H1 (cell line): ENCODE measurements around the gene CADM1. TPM values are rescaled to one million over a fixed set of nuclear protein-coding genes. Genes with fewer than 3 reads are reported as not detected.

Experiments
- CTCF ChIA-PET: fragments of 300-600 bp; sonication (Branson Sonifier 250); formaldehyde crosslinking; loops from one replicate; lab custom pipeline; 2021; ENCODE audit not compliant: partially characterized antibody; lab: Charles Lee
- POLR2A ChIA-PET: fragments of 300-600 bp; sonication (Branson Sonifier 250); formaldehyde crosslinking; loops from one replicate; lab custom pipeline; 2021; ENCODE audit warnings: inconsistent platforms; ENCODE audit not compliant: partially characterized antibody; lab: Charles Lee
- DNase-seq, 2 experiments: peaks; one replicate each; pipeline versions ENCODE4 v3.0.0 to v3.0.0-alpha.2; 2010 to 2022; ENCODE audit warnings: low spot score in 2 of 2, low read depth in 1 of 2, mixed read lengths in 1 of 2
- FAIRE-seq: peaks from 2 replicates; lab custom pipeline; 2011; peaks lifted over from hg19 to GRCh38; lab: Jason Lieb, UNC
- H2AFZ ChIP-seq: 2 replicates; pipeline ENCODE4 v1.8.1; 2012; ENCODE audit warnings: low read length, inconsistent platforms
- H2AK5ac ChIP-seq: 2 replicates; pipeline ENCODE4 v1.6.1; 2013; ENCODE audit warnings: low read depth, low read length
- H2BK120ac ChIP-seq: replicated peaks from 2 replicates; pipeline ENCODE3; 2013; ENCODE audit warnings: low read depth, low read length, inconsistent platforms
- H2BK12ac ChIP-seq: 2 replicates; pipeline ENCODE4 v1.6.1; 2013; ENCODE audit warnings: low read depth, low read length
- H2BK15ac ChIP-seq: 2 replicates; pipeline ENCODE4 v1.6.1; 2013; ENCODE audit warnings: low read length
- H2BK20ac ChIP-seq: 2 replicates; pipeline ENCODE4 v1.6.1; 2013; ENCODE audit warnings: low read length
- H2BK5ac ChIP-seq: 2 replicates; pipeline ENCODE4 v1.6.1; 2013; ENCODE audit warnings: low read depth, low read length
- H3K14ac ChIP-seq: 2 replicates; pipeline ENCODE4 v1.6.1; 2013; ENCODE audit warnings: inconsistent platforms; ENCODE audit not compliant: insufficient read length
- H3K18ac ChIP-seq: 2 replicates; pipeline ENCODE4 v1.6.1; 2013; ENCODE audit warnings: low read length; ENCODE audit errors: extremely low read depth
- H3K23ac ChIP-seq: 2 replicates; pipeline ENCODE4 v1.6.1; 2013; ENCODE audit warnings: inconsistent platforms; ENCODE audit not compliant: insufficient read length
- H3K23me2 ChIP-seq: 2 replicates; pipeline ENCODE4 v1.6.1; 2013; ENCODE audit warnings: low read depth, low read length
- H3K27ac ChIP-seq: 2 replicates; pipeline ENCODE4 v1.6.1; 2011; ENCODE audit warnings: low read depth, low read length, inconsistent platforms
- H3K27me3 ChIP-seq, 4 experiments: replicated peaks in 1 of 4; 1 replicate in 1 of 4; 2 replicates in 3 of 4; pipeline versions ENCODE4 v1.6.1 to v1.8.1; 2011 to 2013; ENCODE audit warnings: low read length in 3 of 4, mild to moderate bottlenecking in 3 of 4, inconsistent platforms in 2 of 4, mixed read lengths in 2 of 4, moderate library complexity in 1 of 4; ENCODE audit not compliant: control insufficient read depth in 3 of 4, insufficient read depth in 3 of 4; ENCODE audit errors: extremely low read depth in 1 of 4
- H3K36me3 ChIP-seq, 4 experiments: 2 replicates each; pipeline versions ENCODE4 v1.6.1 to v1.8.1; 2011 to 2013; ENCODE audit warnings: mild to moderate bottlenecking in 4 of 4, low read length in 3 of 4, moderate library complexity in 2 of 4, control low read depth in 1 of 4, inconsistent platforms in 1 of 4; ENCODE audit not compliant: insufficient read depth in 4 of 4, control insufficient read depth in 2 of 4
- H3K4ac ChIP-seq: replicated peaks from 2 replicates; pipeline ENCODE3; 2013; ENCODE audit warnings: low read length, low read depth, mixed read lengths, inconsistent platforms; ENCODE audit not compliant: insufficient read length
- H3K4me1 ChIP-seq, 4 experiments: replicated peaks in 1 of 4; 1 replicate in 1 of 4; 2 replicates in 3 of 4; pipeline versions ENCODE4 v1.6.1 to v1.8.1; 2011 to 2013; ENCODE audit warnings: low read length in 3 of 4, inconsistent platforms in 2 of 4, mixed read lengths in 1 of 4; ENCODE audit not compliant: insufficient read depth in 4 of 4, control insufficient read depth in 3 of 4
- H3K4me2 ChIP-seq, 2 experiments: 2 replicates each; pipeline versions ENCODE4 v1.6.1 to v1.8.1; 2011 to 2013; ENCODE audit warnings: low read depth in 2 of 2, low read length in 2 of 2, control low read depth in 1 of 2, inconsistent platforms in 1 of 2, mild to moderate bottlenecking in 1 of 2; ENCODE audit not compliant: insufficient read depth in 1 of 2
- H3K4me3 ChIP-seq, 4 experiments: fragments of 200-600, 300-600 bp in 1 of 4; sonication (generic), shearing (Covaris generic), sonication (Bioruptor Twin) in 1 of 4; 2 replicates each; pipeline versions ENCODE4 v1.5.1 to v1.8.1; 2011 to 2016; ENCODE audit warnings: low read length in 4 of 4, low read depth in 3 of 4, control low read depth in 2 of 4, inconsistent platforms in 2 of 4, mild to moderate bottlenecking in 2 of 4, mixed read lengths in 1 of 4, moderate library complexity in 1 of 4; ENCODE audit not compliant: insufficient read depth in 2 of 4; ENCODE audit errors: extremely low read depth in 1 of 4
- H3K56ac ChIP-seq: replicated peaks from 2 replicates; pipeline ENCODE3; 2013; ENCODE audit warnings: low read depth, mild to moderate bottlenecking, mixed read lengths, low read length, inconsistent platforms; ENCODE audit not compliant: insufficient read length
- H3K79me1 ChIP-seq: 2 replicates; pipeline ENCODE4 v1.6.1; 2013; ENCODE audit warnings: low read depth, low read length, control low read depth
- H3K79me2 ChIP-seq, 2 experiments: 2 replicates each; pipeline versions ENCODE4 v1.6.1 to v1.8.1; 2012 to 2013; ENCODE audit warnings: low read length in 2 of 2, mild to moderate bottlenecking in 2 of 2, inconsistent platforms in 1 of 2; ENCODE audit not compliant: insufficient read depth in 2 of 2, control insufficient read depth in 1 of 2
- H3K9ac ChIP-seq, 4 experiments: replicated peaks in 1 of 4; 1 replicate in 1 of 4; 2 replicates in 3 of 4; pipeline versions ENCODE4 v1.6.1 to v1.8.1; 2011 to 2013; ENCODE audit warnings: low read depth in 3 of 4, low read length in 3 of 4, control low read depth in 2 of 4, mild to moderate bottlenecking in 2 of 4, moderate library complexity in 2 of 4, inconsistent platforms in 1 of 4; ENCODE audit errors: extremely low read depth in 1 of 4
- H3K9me3 ChIP-seq, 2 experiments: 2 replicates each; pipeline versions ENCODE4 v1.6.1 to v1.8.1; 2012 to 2013; ENCODE audit warnings: mild to moderate bottlenecking in 2 of 2, moderate library complexity in 2 of 2, control low read depth in 1 of 2, inconsistent platforms in 1 of 2, low read depth in 1 of 2, low read length in 1 of 2, mixed read lengths in 1 of 2; ENCODE audit not compliant: insufficient read depth in 2 of 2
- H4K20me1 ChIP-seq, 2 experiments: replicated peaks in 1 of 2; 2 replicates each; pipeline versions ENCODE3 to v1.8.1; 2011 to 2013; ENCODE audit warnings: inconsistent platforms in 2 of 2, low read length in 2 of 2, mild to moderate bottlenecking in 1 of 2; ENCODE audit not compliant: insufficient read depth in 2 of 2, control insufficient read depth in 1 of 2
- H4K5ac ChIP-seq: 2 replicates; pipeline ENCODE4 v1.6.1; 2013; ENCODE audit warnings: low read length, low read depth, mixed read lengths, inconsistent platforms; ENCODE audit not compliant: insufficient read length
- H4K8ac ChIP-seq: 2 replicates; pipeline ENCODE4 v1.8.0; 2013; ENCODE audit warnings: mild to moderate bottlenecking, moderate library complexity, low read length, inconsistent platforms; ENCODE audit not compliant: insufficient read depth; ENCODE audit errors: extremely low read depth
- H4K91ac ChIP-seq: replicated peaks from 2 replicates; pipeline ENCODE3; 2013; ENCODE audit warnings: low read length, mixed read lengths, inconsistent platforms; ENCODE audit not compliant: insufficient read length
- CEBPB ChIP-seq: IDR thresholded peaks from 2 replicates; pipeline ENCODE4 v1.6.1; 2012; ENCODE audit warnings: low read depth, low read length
- GTF2F1 ChIP-seq: IDR thresholded peaks from 2 replicates; pipeline ENCODE4 v1.6.1; 2012; ENCODE audit warnings: low read depth, low read length, improper control_type of control experiment, borderline replicate concordance
- JUN ChIP-seq: IDR thresholded peaks from 2 replicates; pipeline ENCODE4 v1.6.1; 2011; ENCODE audit warnings: low read depth, mild to moderate bottlenecking, improper control_type of control experiment, low read length
- MAFK ChIP-seq: IDR thresholded peaks from 2 replicates; pipeline ENCODE4 v1.6.1; 2012; ENCODE audit warnings: low read depth, mild to moderate bottlenecking, improper control_type of control experiment, low read length
- NANOG ChIP-seq: IDR thresholded peaks from 2 replicates; pipeline ENCODE4 v1.6.1; 2011; ENCODE audit warnings: low read length, low read depth, mild to moderate bottlenecking, inconsistent platforms; ENCODE audit not compliant: insufficient read depth, poor library complexity, severe bottlenecking
- NRF1 ChIP-seq: IDR thresholded peaks from 2 replicates; pipeline ENCODE4 v1.6.1; 2011; ENCODE audit warnings: mild to moderate bottlenecking, low read depth, low read length, improper control_type of control experiment
- POLR2A ChIP-seq, 2 experiments: IDR thresholded peaks; 1 replicate in 1 of 2; 2 replicates in 1 of 2; pipeline ENCODE4 v1.6.1; 2011; ENCODE audit warnings: low read depth in 2 of 2, low read length in 2 of 2, mild to moderate bottlenecking in 2 of 2; ENCODE audit errors: control extremely low read depth in 1 of 2
- RAD21 ChIP-seq, 2 experiments: IDR thresholded peaks in 1 of 2; conservative IDR thresholded peaks in 1 of 2; 2 replicates each; pipeline ENCODE4 v1.6.1; 2011; ENCODE audit warnings: low read depth in 2 of 2, low read length in 2 of 2, improper control_type of control experiment in 1 of 2, inconsistent platforms in 1 of 2, mild to moderate bottlenecking in 1 of 2, moderate library complexity in 1 of 2
- RFX5 ChIP-seq: IDR thresholded peaks from 2 replicates; pipeline ENCODE4 v1.6.1; 2011; ENCODE audit warnings: low read depth, low read length, improper control_type of control experiment, borderline replicate concordance
- SP4 ChIP-seq: IDR thresholded peaks from 2 replicates; pipeline ENCODE4 v1.6.1; 2012; ENCODE audit warnings: low read length, inconsistent platforms
- SUZ12 ChIP-seq: fragments of 200-600 bp; sonication (generic); IDR thresholded peaks from 2 replicates; pipeline ENCODE4 v1.6.1; 2012; ENCODE audit warnings: mild to moderate bottlenecking, inconsistent platforms, low read length, moderate library complexity, mixed read lengths
- TEAD4 ChIP-seq: IDR thresholded peaks from 2 replicates; pipeline ENCODE4 v1.6.1; 2012; ENCODE audit warnings: low read depth, low read length, inconsistent platforms, mixed read lengths
- polyA plus RNA-seq, 7 experiments: library from polyadenylated mRNA; depleted of rRNA in 3 of 7; stranded (reverse) in 5 of 7; unstranded in 2 of 7; fragments of >200 nt in 5 of 7; fragments of 200-250 nt in 2 of 7; gene quantifications; 1 replicate in 5 of 7; 2 replicates in 1 of 7; 4 replicates in 1 of 7; pipeline versions ENCODE4 v1.2.1 to v1.2.3, GENCODE V29; 2011 to 2013; ENCODE audit warnings: missing spikeins in 2 of 7, mixed read lengths in 2 of 7
- total RNA-seq: library from RNA; stranded (reverse); fragmentation: NEBNext Ultra II Directional; extraction: Animal tissue kit (Norgen Biotek cat#: 25700); gene quantifications from 2 replicates; pipeline ENCODE4 v1.2.1, GENCODE V29; 2021

Gene CADM1
- total and polyA plus RNA-seq, 2 of the 8 experiments (the other 6 are each of a cell fraction or from before 2014, with no cell fraction given) = 8.3 to 25.3 TPM

DNA sequence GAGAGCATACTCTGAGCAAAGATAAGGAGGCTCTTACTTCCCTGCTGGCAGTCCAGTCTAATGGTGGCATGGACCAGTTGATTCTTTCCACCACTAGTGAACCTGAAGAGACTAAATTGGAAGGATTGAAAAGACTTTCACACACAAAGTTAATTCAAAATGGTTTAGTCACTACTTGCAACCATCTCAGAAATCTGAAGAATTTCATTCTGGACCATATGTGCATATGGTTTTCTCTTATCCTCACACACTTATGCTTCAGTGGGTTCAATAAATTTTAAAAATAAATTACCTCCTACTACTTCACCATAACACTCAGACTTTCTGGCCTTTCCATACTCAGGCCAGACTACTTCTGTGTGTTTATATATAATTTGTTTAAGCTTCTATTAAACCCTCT, 44.7 kb downstream of the CADM1 start:
- DNase-seq = no peak
- Histone ChIP-seq H3K56ac (no peak overlapping the region), H4K8ac (no peak overlapping the region), H4K5ac (no peak overlapping the region), H2AFZ (no peak overlapping the region), H3K4me1 (peaks cover 0 to 6% (median 3%) of the 10 kb centered on the region in 4 experiments; a peak in 3 of 7 replicates), H2BK20ac (no peak overlapping the region), H3K23me2 (no peaks in the 10 kb centered on the region), H3K18ac (no peak overlapping the region), H3K9me3 (no peaks in the 10 kb centered on the region), H3K79me2 (no peaks in the 10 kb centered on the region), H2AK5ac (no peak overlapping the region), H3K27ac (no peak overlapping the region), H2BK15ac (no peak overlapping the region), H2BK5ac (no peak overlapping the region), H2BK12ac (no peak overlapping the region), H3K36me3 (no peaks in the 10 kb centered on the region), H2BK120ac (no peak overlapping the region), H3K4me3 (no peak overlapping the region), H3K4ac (no peak overlapping the region), H3K14ac (no peak overlapping the region), H3K4me2 (no peak overlapping the region), H4K20me1 (no peaks in the 10 kb centered on the region), H3K23ac (no peak overlapping the region), H4K91ac (no peak overlapping the region), H3K9ac (no peak overlapping the region), H3K27me3 (no peaks in the 10 kb centered on the region), H3K79me1 (no peaks in the 10 kb centered on the region)
- no peak for FAIRE-seq
- TF ChIP-seq MAFK (no peak), NANOG (no peak), RFX5 (no peak), SP4 (no peak), NRF1 (no peak), POLR2A (IDR thresholded peaks at IDR 0.05; ENCODE audit: control extremely low read depth in 1 of 2, low read depth in 2 of 2, low read length in 2 of 2) (no peak), RAD21 (IDR thresholded peaks at IDR 0.05 in 1 of 2, conservative IDR thresholded peaks at IDR 0.05 in 1 of 2; ENCODE audit: low read depth in 2 of 2, low read length in 2 of 2) (no peak), TEAD4 (no peak), GTF2F1 (no peak), JUN (no peak), SUZ12 (no peak), CEBPB (no peak)
- ChIA-PET CTCF (no interaction called here), POLR2A (interaction anchor here (0.8 kb wide), 1 partner anchor 202 kb away, joined by 3 read pairs; no protein-coding TSS in a partner anchor)
